T-helper 2 cell treated with Interferon-gamma antibody and Interleukin-4, amounts not matched to agents 5 μg/mL and 100 μg/mL, for 36 hours (primary cell): ENCODE results near the gene CARD19.
A peak's percentile ranks its signal among the peaks of the same experiment; 100 is the strongest.

ENCODE experiments used
- DNase-seq: peaks from one replicate; pipeline ENCODE4 v3.0.0; 2021; ENCODE audit warnings: low spot score
- H3K27ac Mint-ChIP-seq: one replicate; pipeline ENCODE4 v1.8.0; 2021; ENCODE audit warnings: mild to moderate bottlenecking, mixed read lengths
- H3K27me3 Mint-ChIP-seq: one replicate; pipeline ENCODE4 v1.8.0; 2021; ENCODE audit warnings: low read depth, mixed read lengths
- H3K36me3 Mint-ChIP-seq: one replicate; pipeline ENCODE4 v1.8.0; 2021; ENCODE audit warnings: low read depth, mixed read lengths
- H3K4me1 Mint-ChIP-seq: one replicate; pipeline ENCODE4 v1.8.0; 2021; ENCODE audit warnings: low read depth, mixed read lengths
- H3K4me3 Mint-ChIP-seq: one replicate; pipeline ENCODE4 v1.8.0; 2022; ENCODE audit warnings: mild to moderate bottlenecking, moderate library complexity, mixed read lengths
- H3K9me3 Mint-ChIP-seq: one replicate; pipeline ENCODE4 v1.8.0; 2021; ENCODE audit warnings: mixed read lengths

Gene CARD19

DNA sequence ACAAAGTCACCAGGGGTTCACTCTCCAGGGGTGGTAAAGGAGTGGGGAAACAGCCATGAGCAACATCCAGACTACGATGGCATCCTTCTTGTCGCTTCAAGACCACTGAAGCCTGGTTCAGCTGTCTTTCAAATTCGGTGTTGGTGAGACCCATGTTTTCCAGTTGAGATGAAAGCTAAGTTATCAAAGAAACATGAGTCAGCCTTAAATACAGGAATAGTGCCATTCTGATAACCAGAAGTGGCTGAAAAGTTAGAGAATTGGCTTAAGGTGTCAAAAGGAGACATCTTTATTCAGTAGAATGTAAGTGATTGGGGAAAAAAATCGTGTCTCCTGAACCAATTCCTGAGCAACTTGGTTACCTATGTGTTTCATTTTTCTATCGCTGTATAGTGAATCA, 7.0 kb upstream of the CARD19 start:
- Mint-ChIP-seq H3K9me3 (peaks cover 14% of the 10 kb centered on the region), H3K4me1 (peaks cover 31% of the 10 kb centered on the region), H3K4me3 (no peak overlapping the region), H3K36me3 (peaks cover 57% of the 10 kb centered on the region), H3K27me3 (no peaks in the 10 kb centered on the region), H3K27ac (no peak overlapping the region)
- no peak for DNase-seq

DNA sequence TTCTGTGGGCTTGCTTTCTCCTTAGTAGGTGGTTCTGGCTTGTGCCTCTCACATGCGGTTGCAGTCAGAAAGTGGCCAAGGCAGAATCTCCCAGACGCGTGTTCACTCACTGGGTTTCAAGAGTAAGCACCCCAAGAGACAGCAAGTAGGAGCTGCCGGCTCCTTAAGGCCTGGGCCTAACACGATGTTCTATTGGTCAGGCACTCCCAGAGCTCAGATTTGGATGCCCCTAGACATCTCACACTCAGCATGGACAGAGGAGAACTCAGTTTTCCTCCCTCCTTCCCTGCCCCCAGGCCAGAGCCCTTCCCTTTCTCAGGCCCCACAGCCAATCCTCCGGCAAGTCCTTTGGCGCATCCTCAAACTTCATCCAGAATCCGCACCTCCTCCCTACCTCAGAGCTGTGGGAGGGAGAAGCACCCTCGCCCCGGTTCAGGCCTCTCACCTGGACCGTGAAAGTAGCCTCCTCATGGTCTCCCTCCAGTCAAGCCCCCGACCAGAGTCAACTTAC, 6.5 kb upstream of the CARD19 start:
- peaks cover 56% of the 10 kb centered on the region for H3K36me3 Mint-ChIP-seq
- H3K4me3 Mint-ChIP-seq, result no peak overlapping the region
- H3K27me3 Mint-ChIP-seq, result no peaks in the 10 kb centered on the region
- H3K4me1 Mint-ChIP-seq, result peaks cover 36% of the 10 kb centered on the region
- no peak for DNase-seq
- H3K27ac Mint-ChIP-seq, result peak overlapping the region; percentile 46
- peaks cover 14% of the 10 kb centered on the region for H3K9me3 Mint-ChIP-seq

DNA sequence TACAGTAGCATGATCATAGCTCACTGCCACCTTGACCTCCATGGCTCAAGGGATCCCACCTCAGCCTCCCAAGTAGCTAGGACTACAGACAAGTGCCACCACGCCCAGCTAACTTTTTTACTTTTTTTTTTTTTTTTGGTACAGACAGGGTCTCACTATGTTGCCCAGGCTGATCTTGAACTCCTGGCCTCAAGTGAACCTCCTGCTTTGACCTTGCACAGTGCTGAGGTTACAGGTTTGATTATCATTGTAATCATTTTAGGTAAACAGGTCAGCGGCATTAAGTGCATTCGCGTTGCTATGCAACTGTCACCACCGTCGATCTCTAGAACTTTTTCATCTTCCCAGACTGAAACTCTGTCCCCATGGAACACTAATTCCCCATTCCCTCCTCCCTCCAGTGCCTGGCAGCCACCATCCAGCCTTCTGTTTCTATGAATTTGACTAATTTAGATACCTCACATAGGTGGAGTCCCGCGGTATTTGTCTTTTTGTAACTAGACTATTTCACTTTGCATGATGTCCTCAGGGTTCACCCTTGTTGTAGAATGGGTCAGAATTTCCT, 5.8 kb upstream of the CARD19 start:
- DNase-seq, result no peak
- peak overlapping the region; percentile 9 for H3K27ac Mint-ChIP-seq
- no peaks in the 10 kb centered on the region for H3K27me3 Mint-ChIP-seq
- H3K4me1 Mint-ChIP-seq, result peaks cover 39% of the 10 kb centered on the region
- H3K4me3 Mint-ChIP-seq, result no peak overlapping the region
- H3K9me3 Mint-ChIP-seq, result peaks cover 14% of the 10 kb centered on the region
- H3K36me3 Mint-ChIP-seq, result peaks cover 52% of the 10 kb centered on the region

DNA sequence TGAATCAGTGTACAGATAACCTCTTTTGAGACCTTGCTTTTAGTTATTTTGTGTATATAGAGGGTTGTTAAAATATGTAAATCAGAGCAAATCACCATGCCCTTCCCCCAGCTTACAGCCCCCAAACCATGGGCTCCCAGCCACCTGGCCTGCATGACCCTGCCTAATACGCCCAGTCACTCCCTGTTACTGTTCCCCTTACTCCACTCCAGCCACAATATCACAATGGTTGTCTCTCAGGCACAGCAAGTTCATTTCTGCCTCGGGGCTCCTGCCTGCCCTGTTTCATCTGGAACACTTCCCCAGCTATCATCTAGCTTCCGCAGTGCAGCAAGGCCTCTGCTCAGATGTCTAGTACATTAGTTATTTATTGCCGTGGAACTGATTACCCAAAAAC, 5.0 kb upstream of the CARD19 start:
- DNase-seq, result no peak
- Mint-ChIP-seq H3K4me1 (peaks cover 39% of the 10 kb centered on the region), H3K36me3 (peaks cover 44% of the 10 kb centered on the region), H3K4me3 (no peak overlapping the region), H3K27me3 (no peaks in the 10 kb centered on the region), H3K9me3 (peaks cover 9% of the 10 kb centered on the region), H3K27ac (peak overlapping the region; percentile 23)

DNA sequence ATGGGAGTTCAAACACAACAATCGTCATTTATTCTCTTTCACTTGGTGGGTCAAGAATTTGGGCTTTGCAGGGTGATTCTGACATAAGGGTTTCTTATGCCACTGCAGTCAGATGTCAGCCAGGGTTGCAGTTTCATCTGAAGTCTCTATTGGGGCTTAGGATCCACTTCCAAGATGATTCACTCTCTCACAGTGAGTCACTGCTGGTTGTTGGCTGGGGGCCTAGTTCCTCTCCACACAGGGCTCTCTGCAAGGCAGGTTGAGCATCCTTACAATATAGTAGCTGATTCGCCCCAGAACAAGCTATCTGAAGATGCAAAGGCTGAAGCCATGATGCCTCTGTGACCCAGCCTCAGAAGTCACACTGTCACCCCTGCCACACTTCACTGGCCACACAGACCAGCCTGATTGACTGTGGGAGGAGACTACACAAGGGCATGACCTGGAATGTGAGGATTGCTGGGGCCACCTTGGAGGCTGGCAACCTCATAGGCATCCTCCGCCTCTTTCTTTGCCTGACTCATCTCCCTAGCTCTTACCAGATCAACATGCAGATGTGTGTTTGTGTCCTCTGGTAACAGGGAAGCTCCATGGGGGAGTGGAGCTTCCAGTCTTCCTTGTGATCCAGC, 4.5 kb upstream of the CARD19 start:
- peaks cover 41% of the 10 kb centered on the region for H3K36me3 Mint-ChIP-seq
- peak; percentile 67 for DNase-seq
- peak overlapping the region; percentile 83 for H3K27ac Mint-ChIP-seq
- peaks cover 9% of the 10 kb centered on the region for H3K9me3 Mint-ChIP-seq
- no peaks in the 10 kb centered on the region for H3K27me3 Mint-ChIP-seq
- H3K4me1 Mint-ChIP-seq, result peaks cover 39% of the 10 kb centered on the region
- no peak overlapping the region for H3K4me3 Mint-ChIP-seq

DNA sequence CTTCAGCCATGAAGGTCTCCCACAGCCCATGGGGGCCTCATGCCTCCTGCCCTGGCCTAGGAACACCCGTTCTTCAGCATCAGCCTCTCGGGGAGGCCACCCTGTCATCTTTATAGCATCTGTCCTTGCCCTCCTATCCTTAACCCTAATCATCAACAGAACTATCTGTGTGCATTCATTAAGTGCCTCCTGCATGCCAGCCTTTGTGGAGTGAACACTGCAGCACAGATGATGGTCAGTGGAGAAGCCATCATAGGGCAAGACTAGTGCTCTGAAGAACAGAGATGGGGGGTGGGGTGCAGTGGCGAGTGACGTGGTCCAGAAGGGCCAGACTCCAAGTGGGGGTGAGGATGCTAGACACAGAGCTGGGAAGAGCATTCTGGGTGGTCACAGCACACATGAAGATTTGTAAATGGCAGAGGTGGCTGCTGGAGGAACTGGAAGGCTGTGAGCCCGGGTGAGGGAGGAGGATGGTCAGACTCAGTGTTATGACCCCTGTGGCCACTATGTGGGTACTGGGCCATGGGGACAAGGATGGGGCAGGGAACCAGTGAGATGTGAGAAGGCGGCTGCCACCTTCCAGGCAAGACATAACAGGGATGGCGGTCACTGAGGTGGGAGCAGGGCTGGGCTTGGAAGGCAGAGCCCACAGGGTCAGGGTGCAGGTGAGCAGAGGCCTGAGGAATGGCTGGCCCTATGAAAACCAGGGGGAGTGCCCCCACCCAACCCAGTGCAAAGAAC, 3.6 kb upstream of the CARD19 start:
- H3K9me3 Mint-ChIP-seq, result peaks cover 9% of the 10 kb centered on the region
- DNase-seq, result no peak
- peak overlapping the region; percentile 83 for H3K27ac Mint-ChIP-seq
- peaks cover 45% of the 10 kb centered on the region for H3K4me1 Mint-ChIP-seq
- H3K27me3 Mint-ChIP-seq, result no peaks in the 10 kb centered on the region
- peaks cover 35% of the 10 kb centered on the region for H3K36me3 Mint-ChIP-seq
- peak overlapping the region; percentile 84 for H3K4me3 Mint-ChIP-seq

DNA sequence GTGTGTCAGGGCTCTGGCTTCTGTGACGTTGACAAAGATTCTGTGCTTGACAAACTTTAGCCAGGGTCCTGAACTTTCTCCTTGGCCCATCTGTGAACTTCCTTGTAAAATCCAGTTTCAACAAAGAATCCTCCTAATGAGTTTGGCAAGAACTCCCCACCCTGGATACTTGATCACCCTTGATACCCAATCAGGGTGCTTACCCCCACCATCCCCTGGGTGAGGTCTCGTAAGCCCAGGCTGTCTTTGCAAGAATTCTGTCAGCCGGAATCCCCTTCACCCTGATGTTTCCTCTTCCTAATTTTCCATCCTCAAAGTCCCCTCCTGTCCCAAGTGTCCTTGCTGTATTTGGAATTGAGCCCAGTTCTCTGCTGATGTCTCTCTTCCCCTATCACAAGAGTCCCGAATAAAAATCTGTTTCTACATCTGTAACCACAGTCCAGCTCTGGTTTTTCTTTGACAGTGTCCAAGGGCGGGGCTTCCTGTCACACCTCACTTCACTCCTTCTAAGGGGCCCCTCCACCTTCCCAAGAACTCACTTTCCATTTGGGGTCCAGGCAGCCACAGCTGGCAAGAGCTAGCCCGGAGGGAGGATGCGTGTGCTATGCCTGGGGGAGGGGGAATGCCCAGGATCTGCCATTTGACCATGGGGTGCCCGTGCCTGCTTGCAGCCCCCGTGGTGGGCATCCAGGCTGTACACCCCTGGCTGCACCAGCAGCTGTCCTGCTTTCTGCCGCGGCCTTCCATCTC, 2.7 kb upstream of the CARD19 start:
- Mint-ChIP-seq H3K4me3 (peak overlapping the region; percentile 84), H3K4me1 (peaks cover 54% of the 10 kb centered on the region), H3K9me3 (peaks cover 9% of the 10 kb centered on the region), H3K36me3 (peaks cover 31% of the 10 kb centered on the region), H3K27me3 (no peaks in the 10 kb centered on the region), H3K27ac (peak overlapping the region; percentile 98)
- peak; percentile 34 for DNase-seq

DNA sequence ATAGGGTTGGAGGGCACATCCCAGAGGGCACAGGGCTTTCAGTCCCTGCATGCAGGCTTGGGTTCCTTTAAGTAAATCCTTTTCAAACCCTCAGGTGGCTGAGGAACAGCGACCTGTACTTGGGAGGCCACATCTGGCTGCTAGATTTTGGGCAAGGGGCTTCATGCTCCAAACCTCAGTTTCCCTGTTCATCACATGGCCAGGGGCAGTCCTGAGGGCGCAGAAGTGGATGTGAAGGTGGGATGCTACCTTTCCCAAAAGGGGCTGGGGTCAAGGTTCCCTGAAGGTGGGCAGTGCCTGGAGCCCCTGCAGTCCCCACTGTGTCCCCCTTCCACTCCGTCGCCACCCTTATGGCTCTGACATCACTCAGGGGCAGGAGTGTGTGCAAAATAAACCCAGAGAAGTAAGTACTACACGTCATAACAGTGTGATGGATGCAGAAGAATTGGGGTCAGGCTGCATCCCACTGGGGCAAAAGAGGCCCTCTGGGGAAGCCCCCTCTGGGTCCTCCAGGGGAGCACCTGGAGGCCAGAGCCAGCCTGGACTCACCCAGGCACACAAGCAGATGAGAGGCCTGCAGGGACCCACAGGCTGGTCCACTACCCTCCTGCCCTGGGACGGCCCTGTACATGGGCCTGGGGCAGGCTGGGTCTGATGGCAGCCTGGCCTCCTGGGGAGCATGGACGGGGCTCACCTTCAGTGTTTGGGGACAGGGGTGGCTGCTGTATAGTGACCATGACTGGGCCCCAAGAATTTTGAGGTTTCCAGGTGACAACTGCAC, 1.9 kb upstream of the CARD19 start:
- H3K27ac Mint-ChIP-seq, result peak overlapping the region; percentile 98

DNA sequence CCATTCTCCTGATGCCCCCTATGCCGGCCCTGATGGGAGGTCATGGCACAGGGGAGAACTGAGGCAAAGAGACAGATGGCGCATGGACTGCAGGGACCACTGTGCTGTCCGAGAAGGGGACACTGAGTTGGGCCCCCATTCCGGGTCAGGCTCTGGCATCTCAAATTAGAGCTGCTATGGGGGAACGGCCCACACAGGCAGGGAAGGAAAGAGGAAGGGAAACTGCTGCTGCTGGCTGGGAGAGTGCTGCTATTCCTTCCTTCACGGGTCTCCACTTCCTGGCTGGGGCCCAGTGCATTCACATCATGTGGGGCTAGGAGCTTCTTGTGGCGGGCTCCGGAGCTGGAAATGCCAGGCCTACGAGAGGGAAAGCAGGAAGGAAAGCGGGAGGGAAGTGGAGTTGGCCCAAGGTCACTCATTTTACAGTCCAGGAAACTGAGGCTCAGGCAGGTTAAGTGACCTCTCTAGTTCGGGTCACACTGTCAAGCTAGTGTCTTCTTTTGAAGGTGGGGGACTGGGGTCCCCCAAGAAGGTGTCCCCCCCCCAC, 1.3 kb upstream of the CARD19 start:
- peak overlapping the region; percentile 98 for H3K27ac Mint-ChIP-seq
- H3K27me3 Mint-ChIP-seq, result no peaks in the 10 kb centered on the region
- peak overlapping the region; percentile 84 for H3K4me3 Mint-ChIP-seq
- H3K9me3 Mint-ChIP-seq, result peaks cover 9% of the 10 kb centered on the region
- H3K4me1 Mint-ChIP-seq, result peaks cover 60% of the 10 kb centered on the region
- peaks cover 22% of the 10 kb centered on the region for H3K36me3 Mint-ChIP-seq
- no peak for DNase-seq

More for the DNA sequence above, 1.9 kb upstream of the CARD19 start:
- Mint-ChIP-seq H3K4me1 (peaks cover 56% of the 10 kb centered on the region), H3K4me3 (peak overlapping the region; percentile 84), H3K36me3 (peaks cover 25% of the 10 kb centered on the region), H3K9me3 (peaks cover 9% of the 10 kb centered on the region), H3K27me3 (no peaks in the 10 kb centered on the region)
- DNase-seq, result no peak

DNA sequence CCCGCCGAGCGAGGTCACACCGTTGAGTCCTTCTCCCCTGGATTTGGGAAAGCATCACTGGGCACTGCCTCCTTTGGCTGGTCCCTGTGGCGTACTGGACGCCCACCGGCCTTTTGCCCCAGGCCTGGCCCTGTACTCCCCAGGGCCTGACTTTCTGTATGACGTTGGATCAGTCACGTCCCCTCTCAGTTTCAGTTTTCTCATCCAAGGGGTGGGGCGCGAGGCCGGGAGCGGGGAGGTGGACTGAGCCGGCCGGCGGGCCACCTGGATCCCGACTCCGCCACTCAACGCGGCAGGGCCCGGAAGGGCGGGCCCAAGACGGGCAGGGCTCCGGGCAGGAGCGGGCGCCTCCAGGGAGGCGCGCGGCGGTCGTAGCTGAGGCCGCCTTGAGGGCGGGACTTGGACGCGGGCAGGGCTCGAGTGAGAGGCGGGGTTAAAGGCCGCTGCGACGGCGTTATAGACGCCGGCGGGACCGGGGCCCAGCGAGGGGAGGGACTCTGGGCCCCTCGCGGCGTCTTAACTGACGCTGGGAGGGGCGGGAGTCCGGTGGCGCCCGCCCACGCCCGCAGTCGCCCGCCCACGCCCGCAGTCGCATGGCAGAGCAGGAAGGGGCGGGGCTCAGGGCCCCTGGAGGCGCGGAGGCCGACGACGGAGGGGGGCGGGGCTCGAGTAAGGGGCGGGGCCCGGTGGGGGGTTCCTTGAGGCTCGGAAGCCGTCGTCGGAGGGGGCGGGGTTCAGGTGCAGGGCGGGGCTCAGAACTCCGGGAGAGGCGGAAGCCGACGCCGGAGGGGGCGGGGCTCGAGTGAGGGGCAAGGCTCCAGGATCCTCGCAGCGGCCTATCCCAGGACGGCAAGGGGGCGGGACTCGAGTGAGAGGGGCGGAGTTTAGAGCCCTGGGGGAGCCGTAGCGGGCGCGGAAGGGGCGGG, 549 bp upstream of the CARD19 start:
- peaks cover 17% of the 10 kb centered on the region for H3K36me3 Mint-ChIP-seq
- H3K4me1 Mint-ChIP-seq, result peaks cover 63% of the 10 kb centered on the region
- H3K4me3 Mint-ChIP-seq, result peak overlapping the region; percentile 84
- H3K9me3 Mint-ChIP-seq, result peaks cover 10% of the 10 kb centered on the region
- peak overlapping the region; percentile 98 for H3K27ac Mint-ChIP-seq
- peak; percentile 99 for DNase-seq
- H3K27me3 Mint-ChIP-seq, result no peaks in the 10 kb centered on the region

DNA sequence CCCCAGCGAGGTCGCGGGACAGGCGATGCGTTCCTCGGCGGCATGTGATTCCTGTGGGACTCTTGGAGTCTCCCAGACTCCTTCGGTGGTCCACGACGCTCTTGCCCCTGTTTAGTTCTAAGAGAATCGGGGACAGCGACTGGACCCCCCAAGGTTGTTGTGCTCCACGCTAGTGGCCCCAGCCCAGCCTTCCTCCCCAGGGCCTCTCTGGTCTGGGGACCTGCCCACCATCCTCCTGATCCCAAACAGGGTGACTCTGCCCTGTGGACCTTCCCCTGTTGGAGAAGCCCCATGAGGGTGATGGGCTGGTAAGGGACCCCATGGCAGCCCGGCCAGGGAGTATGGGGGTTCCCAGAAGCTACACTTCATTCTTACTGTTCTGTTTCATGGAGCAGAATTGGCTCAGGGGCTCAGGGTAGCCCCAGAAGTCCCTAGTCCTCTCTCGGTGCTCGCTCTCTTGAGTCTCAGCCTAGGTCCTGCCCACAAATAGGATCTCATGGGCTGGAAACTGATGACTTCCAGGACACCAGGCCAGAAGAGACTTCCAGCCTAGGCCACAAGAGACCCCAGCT, 880 bp downstream of the CARD19 start:
- peak overlapping the region; percentile 88 for H3K4me3 Mint-ChIP-seq
- H3K4me1 Mint-ChIP-seq, result peaks cover 57% of the 10 kb centered on the region
- H3K36me3 Mint-ChIP-seq, result peaks cover 15% of the 10 kb centered on the region
- peaks cover 8% of the 10 kb centered on the region for H3K9me3 Mint-ChIP-seq
- no peak for DNase-seq
- H3K27ac Mint-ChIP-seq, result peak overlapping the region; percentile 88
- no peaks in the 10 kb centered on the region for H3K27me3 Mint-ChIP-seq
